ENCODE measurements around the gene P2RY2. TPM values are rescaled to one million over a fixed set of nuclear protein-coding genes. Genes with fewer than 3 reads are reported as not detected.
"Not testable (repeated sequence)": the region's sequence is repeated elsewhere in the genome, so short reads cannot be mapped to it uniquely, and the experiment has no call there.

The P2RY2 gene
- total RNA-seq, 2 experiments from 2014 or later, result not detected

DNA sequence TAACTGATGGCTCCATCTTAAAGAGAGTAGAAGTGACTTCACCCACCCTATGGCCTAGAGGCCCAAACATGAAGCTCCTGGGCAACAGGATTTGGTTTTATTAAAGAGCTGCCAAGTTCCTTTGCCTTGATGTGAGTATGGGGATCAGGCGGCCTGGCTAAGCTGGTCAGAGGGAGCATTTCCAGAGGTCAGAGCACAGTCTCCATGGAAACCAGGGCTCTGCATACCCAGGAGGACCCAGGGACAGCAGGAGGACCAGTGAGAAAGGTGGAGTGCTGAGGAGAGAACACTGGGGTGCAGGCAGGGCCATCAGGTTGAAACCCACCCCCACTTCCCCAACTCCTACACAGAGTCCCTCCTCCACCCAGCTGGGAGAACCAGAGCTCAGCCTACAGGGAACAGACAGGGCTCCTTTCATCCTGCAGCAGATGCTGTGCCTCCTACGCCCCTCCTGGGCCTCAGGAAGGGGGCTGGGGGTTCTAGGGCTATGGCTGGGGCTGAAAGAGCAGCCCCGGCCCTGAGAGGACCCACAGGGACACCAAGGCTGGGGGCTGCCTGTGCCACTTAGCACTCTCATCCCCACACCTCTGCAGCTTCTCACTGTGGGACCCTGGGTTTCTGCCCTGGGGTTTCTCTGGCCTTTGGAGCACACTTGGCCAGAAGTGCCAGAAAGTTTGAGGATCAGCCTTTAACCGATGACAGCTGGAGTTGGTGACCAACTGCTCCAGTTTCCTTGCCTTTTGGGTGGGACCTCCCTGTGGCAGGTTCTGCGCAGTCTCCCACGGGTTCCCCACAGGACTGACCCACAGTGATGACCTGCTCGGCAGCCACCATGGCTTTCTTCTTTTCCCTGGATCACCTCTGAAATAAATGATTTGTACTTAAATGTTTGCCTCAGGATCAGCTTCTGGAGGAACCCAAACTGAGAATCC is 40.3 kb downstream of the P2RY2 start:
- ChIA-PET CTCF (interaction anchor here (1.6 kb wide), 1 partner anchor 93 kb away, joined by 3 read pairs; no protein-coding TSS in a partner anchor), POLR2A (no interaction called here)

DNA sequence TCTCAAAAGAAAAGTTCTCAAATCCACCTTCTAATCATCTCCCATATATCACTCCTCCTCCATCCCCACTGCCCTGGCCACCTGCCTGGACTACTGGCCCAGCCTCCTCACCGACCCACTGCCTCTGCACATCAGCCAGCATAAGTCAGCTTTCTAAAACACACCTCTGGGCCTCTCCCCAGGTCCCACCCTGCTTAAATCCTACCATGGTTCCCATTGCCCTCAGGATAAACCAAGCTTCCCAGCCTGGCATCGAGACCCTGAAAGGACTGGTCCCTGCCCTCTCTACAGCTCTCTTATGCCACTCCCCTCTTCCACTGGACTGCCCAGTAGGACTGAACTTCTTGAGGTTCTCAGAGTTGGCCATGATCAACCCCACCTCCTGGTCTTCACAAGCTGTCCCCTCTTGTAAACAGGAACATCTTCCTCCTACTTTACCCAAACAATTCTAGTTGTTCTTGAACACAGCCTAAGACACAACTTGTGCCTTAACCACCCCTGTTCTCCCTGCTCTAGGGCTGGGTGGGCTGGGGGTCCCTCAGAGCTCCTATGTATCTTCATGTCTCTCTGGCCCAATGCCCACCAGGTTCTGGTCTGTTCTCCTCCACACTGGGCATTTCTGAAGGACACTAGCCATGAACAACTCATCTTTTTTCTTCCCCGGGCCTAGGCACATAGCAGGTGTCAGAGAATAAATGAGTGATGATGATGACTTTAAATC is 41.5 kb downstream of the P2RY2 start:
- ChIA-PET CTCF (no interaction called here), POLR2A (no interaction called here)

DNA sequence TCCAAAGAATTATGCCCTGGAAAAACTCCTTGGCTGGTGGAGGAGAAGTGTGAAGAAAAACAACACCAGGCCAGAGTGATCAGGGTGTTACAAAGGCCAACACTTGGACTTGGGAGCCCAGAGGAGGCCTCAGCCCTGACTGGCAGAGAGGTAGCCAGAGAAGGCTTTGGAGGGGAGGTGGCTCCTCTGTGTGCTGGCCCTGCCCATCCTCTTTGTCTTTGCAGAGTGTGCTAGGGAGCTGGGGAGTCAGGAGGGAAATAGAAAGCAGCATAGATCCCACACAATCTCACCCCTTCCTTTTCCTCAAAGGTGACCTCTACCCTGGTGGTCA is 42.0 kb downstream of the P2RY2 start:
- POLR2A ChIA-PET, result no interaction called here
- CTCF ChIA-PET, result no interaction called here

DNA sequence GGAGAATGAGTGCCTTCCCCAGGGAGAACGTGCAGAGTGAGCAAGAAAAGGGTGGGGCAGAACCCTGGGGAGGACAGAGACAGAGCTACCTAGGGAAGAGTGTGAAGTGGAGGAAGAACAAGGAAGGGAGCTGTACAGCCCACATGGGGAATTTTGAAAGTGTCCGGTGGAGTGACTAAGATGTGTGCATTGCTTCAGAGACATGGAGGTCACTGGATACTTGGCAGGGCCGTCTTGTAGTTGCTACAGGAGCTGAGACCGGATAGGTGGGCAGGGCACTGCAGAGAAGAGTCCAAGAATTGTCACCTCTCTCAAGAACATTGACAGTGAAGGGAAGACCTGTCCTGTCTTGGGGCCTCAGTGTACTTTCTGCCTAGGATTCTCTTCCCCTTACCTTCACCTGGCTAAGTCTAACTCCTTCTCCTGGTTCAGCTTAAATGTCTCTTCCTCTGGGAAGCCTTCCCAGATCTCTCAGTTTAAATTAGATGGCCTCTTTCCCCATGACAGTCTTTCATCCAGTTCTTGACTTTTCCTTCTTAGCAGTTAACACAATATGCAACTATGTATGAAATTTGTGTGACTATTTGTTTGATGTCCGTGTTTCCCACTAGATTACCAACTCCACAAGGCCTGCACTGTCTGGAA is 44.9 kb downstream of the P2RY2 start:
- ChIA-PET CTCF (interaction anchor here (0.9 kb wide), 1 partner anchor 88 kb away, joined by 3 read pairs; no protein-coding TSS in a partner anchor), POLR2A (no interaction called here)

DNA sequence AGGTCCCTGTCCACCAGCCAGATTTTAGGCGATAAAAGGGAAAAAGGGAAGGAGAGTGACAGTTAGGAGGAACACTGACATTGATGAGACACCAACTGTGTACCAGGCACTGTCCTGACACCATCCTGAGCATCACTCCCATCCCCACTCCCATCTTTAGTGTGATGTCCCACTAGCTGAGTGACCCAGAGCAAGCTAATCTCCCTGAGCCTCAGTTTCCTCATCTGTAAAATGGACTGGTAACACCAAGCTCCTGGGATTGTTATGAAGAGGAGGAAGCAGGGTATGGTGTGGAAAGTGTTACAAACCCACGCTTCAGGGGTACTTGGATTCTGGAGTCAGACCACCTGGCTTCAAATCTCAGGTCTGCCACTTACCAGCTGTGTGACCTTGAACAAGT is 45.6 kb downstream of the P2RY2 start:
- ChIA-PET POLR2A (no interaction called here), CTCF (interaction anchor here (0.9 to 1.0 kb wide), 2 partner anchors 18 to 87 kb away, joined by 3 read pairs; no protein-coding TSS in a partner anchor)

DNA sequence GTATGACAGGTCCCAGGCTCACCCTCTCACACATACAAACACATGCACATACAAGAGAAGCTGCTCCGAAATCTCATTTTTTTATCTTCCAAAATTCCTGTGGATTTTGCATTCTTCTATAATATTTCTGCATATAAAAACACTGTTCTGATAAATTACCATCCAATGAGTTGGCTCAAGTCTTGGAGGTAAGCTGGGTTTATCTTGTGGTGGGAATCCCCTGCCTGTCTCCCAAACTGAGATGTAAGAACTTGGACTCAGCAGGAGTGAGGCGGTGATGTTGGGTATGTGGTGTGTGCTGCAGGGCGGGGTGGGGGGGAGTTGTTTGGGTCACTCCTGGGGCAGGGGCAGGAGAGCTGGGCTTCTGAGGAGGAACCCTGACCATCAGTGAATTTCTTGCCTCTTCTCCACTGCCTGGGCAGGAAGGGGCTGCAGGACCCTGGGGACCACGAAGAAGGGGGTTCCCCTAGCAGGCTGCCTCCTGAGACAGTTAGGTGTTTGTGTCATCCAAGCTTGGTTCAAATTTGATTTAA is 47.3 kb downstream of the P2RY2 start:
- CTCF ChIA-PET, result interaction anchor here (0.8 to 1.0 kb wide), 2 partner anchors 10 to 33 kb away, joined by 3 read pairs; no protein-coding TSS in a partner anchor

DNA sequence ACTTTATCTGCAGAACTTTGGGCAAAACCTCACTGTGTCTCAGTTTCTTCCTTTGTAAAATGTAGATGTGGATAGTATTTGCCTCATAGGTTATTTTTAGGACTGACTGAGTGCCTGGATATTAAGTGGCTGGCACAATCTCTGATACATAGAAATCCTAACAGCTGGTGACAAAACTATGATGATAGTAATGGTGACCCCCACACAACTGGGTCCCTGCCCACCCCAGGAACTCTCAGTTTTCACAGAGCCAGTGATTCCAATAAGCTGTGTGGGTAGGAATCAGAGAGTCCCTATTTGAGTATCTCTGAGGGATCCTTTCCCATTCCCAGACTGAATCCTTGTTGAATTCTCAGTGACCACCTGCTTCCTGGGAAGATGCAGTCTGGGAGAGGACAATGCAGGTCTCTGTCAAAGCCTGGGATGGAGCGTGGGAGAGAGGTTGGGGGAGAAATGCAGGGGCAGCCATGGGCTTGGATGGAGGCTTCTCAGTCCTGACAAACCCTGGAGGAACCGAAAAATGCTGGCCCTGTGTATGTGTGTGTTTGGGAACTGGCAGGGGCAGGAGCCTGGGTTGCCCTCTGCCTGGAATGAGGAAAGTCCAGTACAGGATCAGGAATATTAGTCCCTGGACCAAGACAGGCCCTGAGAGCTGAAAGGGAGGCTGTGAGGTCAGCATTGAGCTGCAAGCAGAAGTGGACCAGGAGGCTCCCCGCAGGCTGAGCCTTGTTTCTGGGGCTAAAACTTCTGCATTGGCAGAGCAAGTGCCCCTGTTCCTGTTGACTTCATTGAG is 48.0 kb downstream of the P2RY2 start:
- ChIA-PET CTCF (interaction anchor here (1.0 kb wide), 1 partner anchor 11 kb away, joined by 3 read pairs; no protein-coding TSS in a partner anchor), POLR2A (no interaction called here)

More for the DNA sequence above, 47.3 kb downstream of the P2RY2 start:
- POLR2A ChIA-PET, result no interaction called here

DNA sequence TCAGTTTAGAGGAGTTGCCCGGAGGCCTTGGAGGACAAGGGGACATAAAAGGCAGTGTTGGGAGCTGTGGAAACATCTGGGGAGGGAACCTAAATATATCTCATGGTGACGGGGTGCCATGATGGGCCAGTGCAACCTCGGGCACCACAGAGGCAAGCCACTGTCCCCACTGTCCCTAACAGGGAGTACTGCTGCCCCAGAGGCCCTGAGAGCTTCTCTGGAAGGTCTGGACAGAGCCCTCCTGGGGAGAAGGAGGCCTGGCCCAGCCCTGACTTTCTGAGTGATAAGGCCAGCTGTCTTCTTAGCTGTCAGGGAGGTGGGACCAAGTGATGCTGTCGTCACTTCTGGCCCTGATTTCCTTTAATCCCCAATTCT is 48.6 kb downstream of the P2RY2 start:
- CTCF ChIA-PET, result no interaction called here

DNA sequence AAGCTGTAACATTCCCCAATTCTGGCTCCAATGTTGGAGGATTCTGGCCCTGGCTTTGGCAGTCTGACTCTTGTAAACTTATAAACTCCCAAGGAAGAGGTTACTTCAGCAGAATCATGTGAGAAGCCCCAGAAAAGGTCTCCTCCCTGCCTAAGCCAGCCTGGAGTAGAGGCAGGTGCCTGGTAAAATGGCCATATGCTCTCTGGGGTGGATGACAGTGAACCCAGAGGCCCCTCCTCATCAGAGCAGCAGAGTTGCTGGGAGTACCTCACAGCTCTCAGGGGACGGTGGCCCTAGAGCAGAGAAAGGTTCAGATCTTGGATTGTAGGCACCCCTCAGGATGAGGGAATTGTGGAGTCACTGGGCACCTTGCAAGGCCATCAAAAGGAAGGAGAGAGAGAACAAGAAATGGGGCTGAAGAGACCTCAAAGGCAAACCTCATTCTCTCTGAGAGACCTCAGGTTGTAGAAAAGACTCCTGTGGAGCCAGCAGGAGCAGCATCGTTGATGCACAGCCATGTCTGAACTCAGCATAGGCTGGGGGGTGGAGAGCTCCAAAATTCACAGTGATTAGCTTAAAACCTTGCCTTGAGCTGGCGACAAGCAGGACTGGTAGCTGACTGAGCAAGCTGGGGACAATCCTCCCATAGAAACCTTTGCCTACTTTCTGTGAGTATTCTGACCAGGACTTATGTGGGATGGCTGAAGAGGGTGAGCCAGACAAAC is 49.2 kb downstream of the P2RY2 start:
- ChIA-PET POLR2A (no interaction called here), CTCF (interaction anchor here (0.5 kb wide), 1 partner anchor 33 kb away, joined by 3 read pairs; no protein-coding TSS in a partner anchor)

More for the DNA sequence above, 48.6 kb downstream of the P2RY2 start:
- POLR2A ChIA-PET, result no interaction called here

DNA sequence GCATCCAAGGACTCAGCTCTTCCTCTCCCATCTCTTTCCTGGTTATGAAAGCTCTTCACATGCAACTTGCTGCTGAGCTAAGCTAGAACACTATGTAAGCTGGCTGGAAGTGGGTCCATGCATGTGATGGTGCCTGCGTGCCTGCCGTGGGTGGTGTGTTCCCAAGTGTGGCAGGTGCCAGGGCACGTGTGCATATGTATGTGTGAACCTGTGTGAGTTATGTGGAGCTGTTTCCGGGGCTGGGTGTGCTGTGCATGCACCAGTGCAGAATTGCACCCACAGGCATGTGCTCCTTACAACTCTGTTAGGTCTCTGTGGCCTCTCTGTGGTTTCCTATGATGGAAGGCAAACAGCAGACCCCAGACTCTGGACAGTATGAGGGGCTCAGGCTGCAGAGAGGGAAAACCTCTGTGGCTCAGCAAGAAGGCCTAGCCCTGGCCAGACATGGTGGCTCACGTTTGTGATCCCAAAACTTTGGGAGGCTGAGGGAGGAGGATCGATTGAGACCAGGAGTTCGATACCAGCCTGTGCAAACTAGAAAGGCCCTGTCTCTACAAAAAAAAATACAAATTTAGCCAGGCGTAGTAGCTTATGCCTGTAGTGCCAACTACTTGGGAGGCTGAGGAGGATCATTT is 49.9 kb downstream of the P2RY2 start:
- POLR2A ChIA-PET, result no interaction called here
- CTCF ChIA-PET, result interaction anchor here (1.0 kb wide), 1 partner anchor 27 kb away, joined by 4 read pairs; no protein-coding TSS in a partner anchor

DNA sequence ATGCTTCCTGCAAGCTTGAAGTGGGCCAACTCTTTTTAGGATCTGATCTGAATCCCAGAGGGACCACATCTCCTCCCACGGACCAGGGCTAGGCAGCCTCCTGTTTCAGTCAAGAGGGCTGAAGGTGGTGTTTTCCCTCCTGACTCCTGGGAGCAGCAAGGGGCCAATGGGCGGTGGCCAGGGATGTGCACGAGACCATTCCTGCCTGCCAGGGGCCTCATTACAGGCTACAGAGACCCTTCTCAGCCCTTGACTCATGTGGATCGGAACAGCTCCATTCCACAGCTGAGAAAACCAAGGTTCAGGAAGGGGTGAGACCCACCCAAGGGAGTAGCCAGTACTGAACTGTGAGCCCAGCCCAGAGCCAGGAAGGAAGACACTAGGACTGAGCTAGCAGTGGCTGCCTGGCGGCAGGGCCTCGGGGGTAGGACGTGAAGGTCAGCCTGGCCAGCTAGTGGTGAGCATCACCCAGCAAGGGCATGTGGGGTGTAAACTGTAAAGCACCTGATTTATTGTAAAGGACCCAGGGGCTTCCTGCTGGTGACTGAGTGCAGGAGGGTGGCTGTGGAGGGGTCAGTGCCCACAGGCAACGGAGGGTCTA is 50.7 kb downstream of the P2RY2 start:
- CTCF ChIA-PET, result interaction anchor here (1.0 kb wide), 1 partner anchor 26 kb away, joined by 4 read pairs; no protein-coding TSS in a partner anchor
- POLR2A ChIA-PET, result no interaction called here

DNA sequence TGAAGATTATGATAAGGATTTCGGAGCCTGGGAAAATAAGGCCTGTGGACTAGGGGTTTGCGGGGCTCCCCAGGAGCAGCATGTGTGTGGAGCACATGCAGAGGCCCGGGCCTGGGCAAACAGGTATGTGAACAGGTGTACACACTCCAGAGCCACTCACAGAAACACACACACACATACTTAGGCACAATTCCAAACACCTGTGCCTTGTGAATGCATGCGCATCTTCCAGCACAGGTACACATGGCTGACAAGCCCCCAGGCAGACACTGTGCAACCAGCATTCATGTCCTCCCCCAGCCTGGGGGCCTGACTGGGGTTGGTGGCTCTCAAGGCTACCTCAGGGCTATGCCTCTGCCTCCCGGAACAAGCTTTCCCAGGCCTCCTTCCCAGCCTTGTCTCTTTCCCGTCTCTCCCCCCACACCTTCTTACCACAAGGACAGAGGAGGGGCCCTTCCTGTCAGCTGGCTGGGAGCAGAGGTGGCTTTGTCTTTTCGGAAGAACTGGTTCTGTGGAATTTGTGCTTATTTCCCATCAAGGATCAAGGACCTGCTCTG is 51.5 kb downstream of the P2RY2 start:
- ChIA-PET CTCF (no interaction called here), POLR2A (no interaction called here)

DNA sequence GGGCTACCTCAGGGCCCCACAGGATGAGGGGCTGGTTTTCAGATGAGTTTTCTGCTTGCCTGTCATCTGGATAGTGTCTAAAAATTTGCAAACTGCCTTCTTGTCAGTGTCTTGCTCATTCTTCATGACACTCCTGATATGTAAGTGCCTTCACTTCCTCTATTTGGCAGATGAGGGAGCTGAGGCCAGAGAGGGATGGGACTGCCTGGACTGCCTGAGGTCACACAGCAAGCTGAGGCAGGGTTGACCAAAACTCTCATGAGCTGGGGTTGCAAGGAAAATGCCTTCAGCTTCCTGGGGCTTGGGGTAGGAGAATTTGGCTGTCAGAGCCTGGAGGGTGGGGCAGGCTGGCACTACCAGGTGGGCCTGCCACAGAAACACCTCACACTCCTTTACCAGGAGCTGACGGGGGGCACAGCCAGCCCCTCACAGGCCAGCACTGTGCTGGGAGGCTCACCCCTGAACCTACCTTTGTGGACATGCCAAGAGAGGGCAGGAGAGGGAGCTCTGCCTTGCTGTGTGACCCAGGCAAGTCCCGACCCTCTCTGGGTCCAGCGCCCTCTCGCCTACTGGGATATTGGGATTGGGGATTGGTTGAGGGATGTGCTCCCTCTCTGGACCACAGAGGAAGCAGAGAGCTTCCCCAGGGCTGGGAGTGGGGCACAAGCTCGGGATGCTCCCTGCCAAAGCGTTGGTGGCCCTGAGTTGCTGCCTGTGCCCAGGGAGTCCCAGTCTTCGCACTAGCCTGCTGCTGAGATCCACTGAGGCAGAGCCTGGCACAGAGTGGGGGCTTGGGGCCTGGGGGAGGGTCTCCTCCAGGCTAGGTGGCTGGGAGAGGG is 52.2 kb downstream of the P2RY2 start:
- CTCF ChIA-PET, result no interaction called here
- POLR2A ChIA-PET, result no interaction called here

DNA sequence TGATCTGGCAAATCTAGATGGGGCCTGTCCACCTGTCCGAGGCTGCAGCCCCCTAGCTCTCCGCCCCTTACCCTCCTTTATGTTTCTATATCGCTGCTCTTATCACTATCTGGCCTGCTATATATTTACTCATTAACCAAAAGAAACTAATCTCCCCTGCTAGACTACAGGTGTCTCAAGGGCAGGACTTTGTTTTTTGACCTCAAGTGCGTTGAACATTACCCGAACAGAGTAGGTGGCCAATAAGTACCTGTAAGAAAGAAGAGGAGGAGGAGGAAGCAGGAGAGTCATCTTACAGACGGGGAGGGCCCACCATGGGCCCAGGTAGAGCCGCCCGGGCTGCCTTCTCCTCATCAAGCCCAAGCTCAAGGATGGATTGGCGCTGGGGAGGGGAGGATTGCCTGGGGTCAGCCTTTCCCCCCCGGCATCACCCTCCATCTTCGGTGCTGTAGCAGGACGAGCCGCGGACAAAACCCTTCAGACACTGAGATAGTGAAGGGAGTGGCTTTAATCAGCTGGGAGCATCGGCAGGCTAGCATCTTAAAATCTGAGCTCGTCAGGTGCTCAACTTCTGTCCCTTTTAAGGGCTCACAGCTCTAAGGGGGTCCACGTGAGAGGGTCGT is 52.9 kb downstream of the P2RY2 start:
- ChIA-PET POLR2A (no interaction called here), CTCF (no interaction called here)

DNA sequence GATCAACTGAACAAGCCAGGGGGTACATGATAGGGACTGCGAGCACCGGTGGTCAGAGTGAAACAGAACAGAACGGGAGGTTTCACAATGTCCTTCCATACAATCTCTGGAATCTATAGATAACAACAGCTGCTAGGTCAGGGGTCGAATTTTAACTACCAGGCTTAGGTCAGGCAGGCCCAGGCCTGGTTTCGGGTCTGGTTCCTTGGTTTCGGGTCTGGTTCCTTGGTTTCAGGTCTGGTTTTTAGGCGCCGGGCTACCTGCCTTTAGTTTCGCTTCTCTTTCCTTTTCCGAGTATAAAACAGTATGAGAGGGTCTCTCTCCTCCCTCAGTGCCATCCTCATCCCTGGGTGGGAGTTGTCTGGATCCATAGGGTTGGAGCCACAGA is 53.4 kb downstream of the P2RY2 start:
- POLR2A ChIA-PET, CTCF ChIA-PET: not testable (repeated sequence)
